Breast epithelium (tissue), 4 donors: ENCODE data around the gene SERPINA4. TPM values are rescaled to one million over a fixed set of nuclear protein-coding genes. Genes with fewer than 3 reads are reported as not detected.

Experiments
- DNase-seq, 2 donors: peaks; one replicate each; pipeline ENCODE4 v3.0.0-alpha.2; 2019; ENCODE audit warnings: low spot score in 2 of 2
- H3K27ac ChIP-seq, 2 donors: fragments of 200-600 bp; sonication (generic) in 1 of 2; one replicate each; pipeline ENCODE4 v1.5.1; 2016 to 2019; ENCODE audit warnings: mild to moderate bottlenecking in 1 of 2
- H3K27me3 ChIP-seq, 2 donors: fragments of 200-600 bp; sonication (generic) in 1 of 2; one replicate each; pipeline versions ENCODE4 v1.5.1 to v1.6.0; 2017 to 2019; ENCODE audit warnings: control low read depth in 1 of 2, mild to moderate bottlenecking in 1 of 2
- H3K36me3 ChIP-seq: fragments of 200-600 bp; one replicate; pipeline ENCODE4 v1.5.1; 2019
- H3K4me1 ChIP-seq, 2 donors: fragments of 200-600 bp; sonication (generic); one replicate each; pipeline ENCODE4 v1.5.1; 2016 to 2019; ENCODE audit warnings: control low read depth in 1 of 2
- H3K4me3 ChIP-seq, 3 donors: fragments of 200-600 bp; sonication (generic); 1 replicate in 2 of 3; 2 replicates in 1 of 3; pipeline ENCODE4 v1.5.1; 2016 to 2019; ENCODE audit warnings: mild to moderate bottlenecking in 3 of 3, moderate library complexity in 2 of 3
- H3K9me3 ChIP-seq, 2 donors: fragments of 200-600 bp; sonication (generic) in 1 of 2; one replicate each; pipeline ENCODE4 v1.5.1; 2016 to 2019; ENCODE audit warnings: control low read depth in 1 of 2
- POLR2A ChIP-seq: fragments of 450-650 bp; IDR thresholded peaks from one replicate; pipeline ENCODE4 v1.6.1; 2016; ENCODE audit warnings: antibody characterized with exemption, mild to moderate bottlenecking, moderate library complexity
- POLR2AphosphoS5 ChIP-seq, 3 donors: sonication (generic); formaldehyde crosslinking; IDR thresholded peaks; one replicate each; pipeline ENCODE4 v1.6.1; 2017; ENCODE audit warnings: antibody characterized with exemption in 3 of 3
- intact Hi-C: fragments of 100-400 bp; cut with DNase I; formaldehyde crosslinking; loops from one replicate; pipeline ENCODE4 v1.15.1; 2023; ENCODE audit warnings: low total_unique reads
- total RNA-seq, 3 donors: library from RNA; depleted of rRNA; stranded (reverse); fragments of >200 nt; gene quantifications; one replicate each; pipeline ENCODE4 v1.1.0, GENCODE V29; 2016
- TF ChIP-seq, protein P1 (sequence below), 3 donors: fragments of 450-650 bp; IDR thresholded peaks; one replicate each; pipeline ENCODE4 v1.5.1; 2016 to 2017; ENCODE audit warnings: antibody characterized with exemption in 3 of 3, mild to moderate bottlenecking in 3 of 3, moderate library complexity in 3 of 3

The SERPINA4 gene
- total RNA-seq, 3 donors from 2014 or later: not detected

DNA sequence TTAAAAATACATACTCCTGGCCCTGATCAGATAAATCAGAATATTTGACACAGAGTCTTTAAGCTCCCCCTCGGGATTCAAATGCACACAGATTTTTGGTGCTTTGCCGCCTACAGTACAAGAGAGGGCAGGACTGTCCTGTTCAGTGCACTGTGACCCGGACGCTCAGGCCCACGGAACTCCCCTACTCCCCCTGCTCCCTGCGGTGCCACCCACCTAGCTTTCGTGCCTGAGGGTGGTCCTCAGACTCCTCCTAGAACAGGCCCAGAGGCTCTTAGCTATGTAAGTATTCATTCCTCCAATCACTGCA is 37.2 kb downstream of the SERPINA4 start:
- peak overlapping the region in 1 of 3 donors; percentile 44 for H3K4me3 ChIP-seq
- no peaks in the 10 kb centered on the region for H3K36me3 ChIP-seq
- no peaks in the 10 kb centered on the region for H3K9me3 ChIP-seq
- intact Hi-C loops: no loop called here
- no peak for DNase-seq
- TF ChIP-seq POLR2AphosphoS5 (IDR thresholded peaks at IDR 0.05) (no peak), POLR2A (no peak)
- TF ChIP-seq, protein P1, sequence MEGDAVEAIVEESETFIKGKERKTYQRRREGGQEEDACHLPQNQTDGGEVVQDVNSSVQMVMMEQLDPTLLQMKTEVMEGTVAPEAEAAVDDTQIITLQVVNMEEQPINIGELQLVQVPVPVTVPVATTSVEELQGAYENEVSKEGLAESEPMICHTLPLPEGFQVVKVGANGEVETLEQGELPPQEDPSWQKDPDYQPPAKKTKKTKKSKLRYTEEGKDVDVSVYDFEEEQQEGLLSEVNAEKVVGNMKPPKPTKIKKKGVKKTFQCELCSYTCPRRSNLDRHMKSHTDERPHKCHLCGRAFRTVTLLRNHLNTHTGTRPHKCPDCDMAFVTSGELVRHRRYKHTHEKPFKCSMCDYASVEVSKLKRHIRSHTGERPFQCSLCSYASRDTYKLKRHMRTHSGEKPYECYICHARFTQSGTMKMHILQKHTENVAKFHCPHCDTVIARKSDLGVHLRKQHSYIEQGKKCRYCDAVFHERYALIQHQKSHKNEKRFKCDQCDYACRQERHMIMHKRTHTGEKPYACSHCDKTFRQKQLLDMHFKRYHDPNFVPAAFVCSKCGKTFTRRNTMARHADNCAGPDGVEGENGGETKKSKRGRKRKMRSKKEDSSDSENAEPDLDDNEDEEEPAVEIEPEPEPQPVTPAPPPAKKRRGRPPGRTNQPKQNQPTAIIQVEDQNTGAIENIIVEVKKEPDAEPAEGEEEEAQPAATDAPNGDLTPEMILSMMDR (IDR thresholded peaks at IDR 0.05): no peak
- peaks cover 14 to 41% of the 10 kb centered on the region in 2 donors for H3K4me1 ChIP-seq
- peak overlapping the region; percentile 96 to 97 for H3K27ac ChIP-seq
- no peaks in the 10 kb centered on the region for H3K27me3 ChIP-seq

DNA sequence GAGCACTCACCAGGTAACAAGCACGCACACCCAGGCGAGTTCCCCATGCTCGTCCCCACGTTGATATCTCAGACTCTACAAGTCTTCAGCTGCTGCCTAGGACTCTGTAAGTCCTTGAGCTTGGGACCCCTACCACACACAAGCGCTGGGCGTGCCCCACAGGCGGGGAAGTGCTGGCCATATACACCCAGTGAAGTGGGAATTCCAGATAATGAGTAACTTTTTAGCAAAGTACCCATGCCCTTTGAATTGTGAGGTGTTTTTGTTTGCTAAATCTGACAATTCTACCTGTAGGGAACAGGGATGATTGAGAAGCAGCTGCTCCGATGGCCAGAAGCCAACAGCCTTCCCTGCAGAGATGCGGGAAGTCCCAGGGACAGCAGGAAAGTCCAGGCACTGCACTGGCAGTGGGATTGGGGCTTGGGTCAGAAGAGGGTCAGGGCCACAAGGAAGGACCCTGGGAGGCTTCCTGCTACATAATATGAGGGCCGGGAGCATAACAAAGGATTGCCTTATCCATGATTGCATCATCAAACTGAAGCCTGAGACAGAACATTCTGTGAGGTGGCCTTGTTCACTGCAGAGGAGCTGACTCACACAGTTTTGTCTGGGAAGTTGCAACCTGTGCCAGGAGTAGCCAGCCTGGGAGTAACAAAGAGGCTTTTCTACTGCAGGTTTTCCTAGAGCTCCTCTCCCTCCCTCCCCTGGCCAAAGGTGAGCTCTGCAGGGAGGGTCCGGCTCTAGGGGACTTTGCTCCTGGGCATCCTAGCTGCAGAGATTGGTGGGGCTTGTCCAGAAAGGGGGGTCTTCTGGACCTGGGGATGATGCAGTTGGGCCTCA is 37.8 kb downstream of the SERPINA4 start:
- Histone ChIP-seq H3K4me3 (peak overlapping the region in 1 of 3 donors; percentile 44), H3K27me3 (no peaks in the 10 kb centered on the region), H3K9me3 (no peaks in the 10 kb centered on the region), H3K27ac (peak overlapping the region; percentile 96 to 97), H3K36me3 (no peaks in the 10 kb centered on the region), H3K4me1 (peaks cover 14 to 41% of the 10 kb centered on the region in 2 donors)
- peak; percentile 74 to 96 for DNase-seq
- intact Hi-C loops: no loop called here
- TF ChIP-seq, protein P1 (IDR thresholded peaks at IDR 0.05): peak; percentile 32 to 75 (median 38)
- TF ChIP-seq POLR2A: no peak
- peak; percentile 78 to 92 (median 81) for TF ChIP-seq POLR2AphosphoS5 (IDR thresholded peaks at IDR 0.05)

DNA sequence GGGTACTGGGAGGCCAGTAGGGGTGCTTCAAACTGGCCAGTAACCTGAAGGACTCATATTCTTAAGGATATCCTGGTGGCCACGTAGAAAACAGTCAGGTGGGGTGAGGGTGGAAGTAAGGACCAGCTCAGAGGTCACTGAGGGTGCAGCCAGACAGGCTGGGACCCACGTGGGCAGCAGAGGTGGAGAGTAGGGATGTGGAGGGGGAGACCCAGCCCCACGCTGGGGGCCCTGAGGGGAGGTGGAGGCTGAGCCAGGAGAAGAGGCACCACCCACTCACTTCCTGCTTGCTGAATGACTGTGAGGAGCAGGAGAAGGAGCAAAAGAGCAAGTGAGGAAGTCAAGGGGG is 38.4 kb downstream of the SERPINA4 start:
- H3K36me3 ChIP-seq: no peaks in the 10 kb centered on the region
- peak overlapping the region in 1 of 3 donors; percentile 30 for H3K4me3 ChIP-seq
- no peaks in the 10 kb centered on the region for H3K27me3 ChIP-seq
- no peaks in the 10 kb centered on the region for H3K9me3 ChIP-seq
- intact Hi-C loops: no loop called here
- peaks cover 14 to 41% of the 10 kb centered on the region in 2 donors for H3K4me1 ChIP-seq
- no peak for TF ChIP-seq POLR2A
- no peak for TF ChIP-seq POLR2AphosphoS5 (IDR thresholded peaks at IDR 0.05)
- TF ChIP-seq, protein P1 (IDR thresholded peaks at IDR 0.05): peak in 1 of 3 donors; percentile 44
- H3K27ac ChIP-seq: peak overlapping the region; percentile 96 to 97
- peak in 1 of 2 donors; percentile 62 for DNase-seq

DNA sequence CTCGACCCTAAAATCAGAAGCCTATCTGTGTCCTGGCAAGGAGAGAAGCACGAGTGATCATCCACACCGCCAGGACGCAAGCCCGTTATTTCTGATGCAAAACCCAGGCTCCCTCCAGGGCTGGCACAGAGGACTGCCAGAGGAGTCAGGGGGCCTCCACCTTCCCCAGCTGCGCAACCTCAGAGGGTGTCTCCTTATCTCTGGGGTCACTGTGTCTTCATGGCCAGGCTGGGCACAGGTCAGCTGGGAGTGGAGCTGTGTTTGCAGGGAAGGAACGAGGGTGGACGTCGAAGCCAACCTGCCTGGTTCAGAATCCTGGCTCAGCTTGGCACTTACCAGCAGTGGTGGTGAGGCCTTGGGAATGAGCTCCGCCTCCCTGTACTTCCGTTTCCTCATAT is 38.9 kb downstream of the SERPINA4 start:
- TF ChIP-seq, protein P1 (IDR thresholded peaks at IDR 0.05): no peak
- TF ChIP-seq POLR2A (no peak), POLR2AphosphoS5 (IDR thresholded peaks at IDR 0.05) (no peak)
- Histone ChIP-seq H3K4me3 (peak overlapping the region in 1 of 3 donors; percentile 30), H3K4me1 (peaks cover 14 to 41% of the 10 kb centered on the region in 2 donors)

DNA sequence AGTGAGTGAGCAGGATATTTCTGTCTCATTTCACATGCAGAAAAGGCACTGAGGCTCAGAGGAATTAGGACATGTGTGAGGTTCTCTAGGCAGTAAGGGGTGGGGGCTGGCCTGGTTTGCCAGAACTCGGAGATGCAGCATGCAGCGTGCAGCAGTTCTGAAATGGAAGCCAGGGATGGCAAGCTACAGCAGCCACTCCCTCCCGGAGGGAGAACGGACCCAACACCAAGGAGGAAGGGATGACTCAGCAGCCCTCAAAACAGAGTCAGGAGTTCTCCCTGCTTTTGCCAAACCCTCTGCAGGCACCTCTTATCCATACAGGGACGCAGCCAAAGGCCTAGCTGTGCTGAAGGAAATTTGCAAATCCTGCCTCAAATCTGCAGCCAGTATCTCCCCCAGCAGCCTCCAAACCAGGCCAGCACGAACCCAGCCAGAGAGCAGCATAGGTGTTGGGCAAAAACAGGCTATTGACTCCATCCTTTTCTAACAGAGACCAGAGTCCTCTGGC is 40.7 kb downstream of the SERPINA4 start:
- Histone ChIP-seq H3K4me1 (peaks cover 14 to 41% of the 10 kb centered on the region in 2 donors), H3K9me3 (no peaks in the 10 kb centered on the region), H3K27ac (peak overlapping the region; percentile 68 to 96), H3K36me3 (no peaks in the 10 kb centered on the region), H3K4me3 (no peak overlapping the region), H3K27me3 (no peaks in the 10 kb centered on the region)
- intact Hi-C loops: no loop called here
- peak in 1 of 2 donors; percentile 85 for DNase-seq
- TF ChIP-seq POLR2AphosphoS5 (IDR thresholded peaks at IDR 0.05) (peak; percentile 55 to 84 (median 76)), POLR2A (no peak)
- TF ChIP-seq, protein P1 (IDR thresholded peaks at IDR 0.05): no peak

More for the DNA sequence above, 38.9 kb downstream of the SERPINA4 start:
- Histone ChIP-seq H3K36me3 (no peaks in the 10 kb centered on the region), H3K27me3 (no peaks in the 10 kb centered on the region), H3K27ac (peak overlapping the region; percentile 96 to 97), H3K9me3 (no peaks in the 10 kb centered on the region)
- intact Hi-C loops: no loop called here
- no peak for DNase-seq
